Stimulated activated CD8-positive, alpha-beta memory T cell treated with anti-CD3 and anti-CD28 coated beads, Interleukin-4, amount 100 ng/mL, for 24 hours (primary cell): Measurements from ENCODE around the gene GTPBP6.
A peak's percentile ranks its signal among the peaks of the same experiment; 100 is the strongest.

ENCODE experiments used
- DNase-seq: peaks from one replicate; pipeline ENCODE4 v3.0.0-alpha.2; 2020; ENCODE audit warnings: low read depth

The GTPBP6 gene

DNA sequence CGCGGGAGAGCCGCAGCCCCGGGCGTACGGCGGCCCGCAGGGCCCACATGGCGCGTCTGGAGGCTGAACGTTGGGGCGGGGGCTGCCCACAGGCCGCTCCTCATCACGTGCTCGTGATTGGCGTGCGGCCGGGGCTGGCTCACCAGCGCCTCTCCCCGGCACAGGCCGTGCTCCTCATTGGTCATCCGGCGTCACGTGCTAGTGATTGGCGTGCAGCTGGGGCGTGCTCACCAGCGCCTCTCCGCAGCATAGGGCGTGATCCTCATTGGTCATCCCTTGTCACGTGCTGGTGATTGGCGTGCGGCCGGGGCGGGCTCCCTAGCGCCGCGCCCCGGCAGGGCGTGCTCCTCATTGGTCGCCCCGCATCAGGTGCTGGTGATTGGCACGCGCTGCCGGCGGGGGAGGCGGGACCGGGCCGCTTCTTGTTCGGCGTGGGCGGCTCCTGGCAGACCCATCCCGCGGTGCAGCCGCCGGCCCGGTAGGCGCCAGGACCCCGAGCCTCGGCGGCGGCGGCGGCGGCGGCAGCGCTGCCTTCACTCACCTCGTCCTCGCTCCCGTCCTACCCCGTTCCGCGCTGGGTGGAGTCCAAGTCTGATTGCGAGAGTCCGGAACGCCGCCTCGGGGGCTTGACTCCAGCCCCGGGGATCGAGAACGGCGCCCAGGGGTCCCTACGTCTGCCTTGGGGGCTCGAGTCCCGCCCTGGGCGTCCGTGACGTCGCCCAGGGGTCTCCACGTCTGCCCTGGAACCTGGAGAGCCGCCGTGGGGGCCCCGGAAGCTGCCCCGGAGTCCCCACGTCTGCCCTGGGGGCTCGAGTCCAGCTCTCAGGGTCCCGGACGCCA, at the start of gene GTPBP6:
GTPBP6 (minus strand) TSS at position 58 of the 840 bp plus-strand sequence; CDS start at position 49, 9 bp downstream.
- peak; percentile 98 for DNase-seq

DNA sequence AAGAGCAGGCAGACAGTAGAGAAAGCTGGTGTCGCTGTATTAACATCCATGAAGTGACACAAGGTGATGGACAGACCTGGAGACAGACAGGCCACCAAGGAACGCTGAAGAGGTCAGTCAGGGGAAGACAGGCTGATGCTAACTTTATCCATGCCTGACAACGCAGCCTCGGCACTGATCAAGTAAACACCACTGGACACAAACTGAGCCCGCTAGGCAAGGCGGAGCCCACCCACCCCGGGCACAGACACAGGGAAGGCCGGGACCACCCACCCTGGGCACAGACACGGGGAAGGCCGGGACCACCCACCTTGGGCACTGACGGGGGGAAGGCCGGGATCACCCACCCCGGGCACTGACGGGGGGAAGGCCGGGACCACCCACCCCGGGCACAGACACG, 49.3 kb upstream of the GTPBP6 start:
- no peak for DNase-seq

- no peak for DNase-seq
Observed at GRCh38 chrX:367349-367748, 48.8 kb upstream of the GTPBP6 start.

- no peak for DNase-seq
Observed at GRCh38 chrX:363621-364375, 45.2 kb upstream of the GTPBP6 start.

- DNase-seq = no peak
Observed at GRCh38 chrX:362937-363620, 44.5 kb upstream of the GTPBP6 start.

- no peak for DNase-seq
Observed at GRCh38 chrX:362351-362750, 43.8 kb upstream of the GTPBP6 start.

- no peak for DNase-seq
Observed at GRCh38 chrX:361231-362145, 42.9 kb upstream of the GTPBP6 start.

GRCh38 chrX:360496-361150, 42.0 kb upstream of the GTPBP6 start:
- DNase-seq = no peak

DNA sequence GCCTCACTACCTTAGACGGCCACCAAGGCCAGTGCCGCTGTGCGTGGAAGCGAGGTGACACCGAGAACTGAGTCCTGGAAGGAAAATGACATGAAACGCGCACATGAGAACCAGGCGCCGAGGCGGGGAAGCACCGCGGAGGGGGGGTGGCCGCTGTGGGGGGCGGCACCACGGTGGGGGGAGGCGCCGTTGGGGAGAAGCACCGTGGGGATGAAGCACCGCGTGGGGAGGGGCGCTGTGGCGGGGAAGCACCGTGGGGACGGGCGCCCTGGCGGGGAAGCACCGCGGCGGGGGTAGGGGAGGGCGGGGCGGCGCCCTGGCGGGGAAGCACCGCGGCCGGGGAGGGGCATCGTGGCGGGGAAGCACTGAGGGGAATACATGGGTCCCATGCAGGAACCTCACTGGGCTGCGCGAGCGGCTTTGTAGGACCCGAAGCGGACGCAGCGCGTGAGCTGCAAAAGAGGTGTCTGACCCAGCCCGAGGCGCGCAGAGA, 40.1 kb upstream of the GTPBP6 start:
- no peak for DNase-seq

DNA sequence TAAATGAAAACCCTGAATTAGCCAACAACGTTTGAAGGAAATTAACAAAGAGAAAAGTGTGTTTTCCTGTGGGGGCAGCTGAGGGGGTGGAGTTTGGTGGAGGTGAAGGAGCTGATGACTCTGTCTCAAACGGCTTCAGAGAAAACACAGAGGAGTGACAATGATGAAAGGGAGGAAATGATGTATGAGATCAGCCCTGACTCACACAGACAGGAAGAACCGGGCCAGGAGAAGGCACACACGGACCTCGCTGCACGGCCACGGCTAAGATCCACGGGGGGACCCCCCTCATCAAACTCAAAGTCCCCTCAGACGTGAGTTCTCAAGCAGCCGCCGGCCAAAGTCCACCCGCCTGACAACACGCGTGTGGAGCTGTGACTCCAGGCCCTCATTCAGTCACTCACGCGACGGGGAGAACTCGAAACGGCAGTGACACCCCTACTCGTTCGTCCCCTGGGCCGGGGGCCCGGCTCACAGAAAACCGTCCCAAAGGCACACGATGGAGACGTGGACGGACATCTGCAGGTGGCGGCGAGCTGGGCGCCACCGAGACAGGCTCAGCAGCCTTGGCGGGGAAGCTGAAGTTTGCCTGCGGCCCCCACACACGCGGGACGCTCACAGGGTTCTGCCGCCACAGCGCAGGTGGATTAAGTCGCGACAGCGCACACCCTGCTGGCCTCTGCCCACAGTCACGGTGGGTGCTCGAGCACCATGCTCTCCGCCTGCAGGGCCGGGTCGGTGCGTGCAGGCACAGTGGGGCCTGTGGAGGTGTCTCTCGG, 39.3 kb upstream of the GTPBP6 start:
- DNase-seq = no peak

DNA sequence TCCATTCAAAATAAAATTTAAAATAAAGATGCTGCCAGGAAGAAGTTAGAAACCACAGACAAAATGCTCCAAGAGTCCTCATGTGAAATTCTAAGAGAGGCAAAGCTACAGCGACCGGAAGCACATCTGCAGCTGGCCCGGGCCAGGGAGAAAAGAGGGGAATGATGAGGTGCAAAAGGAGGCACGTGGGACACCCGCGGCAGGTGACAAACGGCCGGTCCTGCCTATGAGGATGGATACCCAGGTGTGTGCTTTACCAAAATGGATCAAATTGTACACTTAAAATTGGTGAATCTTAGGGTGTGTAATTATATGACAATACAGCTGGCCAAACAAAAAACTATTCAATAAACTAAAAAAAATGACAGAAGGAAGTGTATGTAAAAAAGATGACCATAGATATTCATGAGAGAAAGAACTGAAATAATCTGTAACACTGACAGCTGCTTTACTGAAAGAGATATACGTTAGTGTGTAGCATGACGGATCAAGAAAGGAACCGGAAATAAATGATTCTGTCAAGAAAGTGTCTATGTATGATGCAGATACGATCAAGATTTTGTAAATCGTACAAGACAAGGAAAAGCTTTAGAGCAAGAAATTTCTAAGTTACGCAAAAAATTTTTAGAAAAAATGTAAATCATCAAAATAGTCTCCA, 38.6 kb upstream of the GTPBP6 start:
- no peak for DNase-seq

DNA sequence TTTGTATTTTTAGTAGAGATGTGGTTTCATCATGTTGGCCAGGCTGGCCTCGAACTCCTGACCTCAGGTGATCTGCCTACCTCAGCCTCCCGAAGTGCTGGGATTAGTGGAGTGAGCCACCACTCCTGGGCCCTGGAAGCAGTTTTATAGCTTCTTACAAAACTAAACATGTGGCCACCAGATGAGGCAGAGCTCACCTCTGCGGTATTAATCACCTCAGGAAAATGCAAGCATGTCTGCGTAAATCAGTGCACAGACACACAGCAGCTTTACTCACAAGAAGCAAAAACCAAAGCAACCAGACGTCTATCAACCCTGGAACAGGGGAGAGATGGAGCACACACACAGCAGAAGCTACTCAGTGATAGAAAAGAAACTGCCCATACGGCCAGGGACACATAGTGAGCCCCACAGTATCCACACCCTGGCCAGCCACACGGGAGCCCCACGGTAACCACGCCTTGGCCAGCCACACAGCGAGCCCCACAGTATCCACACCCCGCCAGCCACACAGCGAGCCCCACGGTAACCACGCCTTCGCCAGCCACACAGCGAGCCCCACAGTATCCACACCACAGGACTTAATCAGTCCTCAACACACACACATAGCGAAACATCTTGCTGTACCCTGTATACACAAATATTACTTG, 37.9 kb upstream of the GTPBP6 start:
- no peak for DNase-seq

DNA sequence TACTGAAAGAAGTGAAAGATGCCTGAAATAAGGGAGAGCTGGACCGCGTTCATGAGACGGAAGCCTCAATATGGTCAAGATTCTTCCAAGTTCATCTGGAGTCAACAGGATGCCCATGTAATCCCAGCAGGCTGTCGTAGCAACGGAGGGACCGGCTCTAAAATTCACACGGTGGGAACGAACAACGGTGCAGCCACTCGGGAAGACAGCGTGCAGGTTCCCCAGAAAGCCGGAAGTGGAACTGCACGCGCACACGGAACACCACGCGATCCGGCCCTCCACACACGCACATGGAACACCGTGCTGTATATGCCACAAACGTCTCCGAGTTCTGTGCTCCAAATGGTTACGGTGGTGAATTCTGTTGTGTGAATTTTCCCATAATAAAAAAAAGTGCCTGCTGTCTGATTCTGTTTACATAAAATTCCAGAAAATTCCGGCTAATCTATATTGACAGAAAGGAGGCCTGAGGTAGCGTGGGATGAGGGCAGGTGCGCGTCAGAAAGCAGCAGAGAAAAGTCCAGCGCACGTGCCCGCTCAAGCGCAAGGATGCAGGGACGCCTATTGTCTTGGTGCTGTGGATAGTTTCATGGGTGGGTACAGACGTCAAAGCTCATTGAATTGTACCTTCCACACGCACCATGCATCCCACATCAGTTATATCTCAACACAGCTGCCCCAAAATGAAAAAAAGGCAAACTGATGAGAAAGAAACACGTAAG, 36.9 kb upstream of the GTPBP6 start:
- DNase-seq = no peak

DNA sequence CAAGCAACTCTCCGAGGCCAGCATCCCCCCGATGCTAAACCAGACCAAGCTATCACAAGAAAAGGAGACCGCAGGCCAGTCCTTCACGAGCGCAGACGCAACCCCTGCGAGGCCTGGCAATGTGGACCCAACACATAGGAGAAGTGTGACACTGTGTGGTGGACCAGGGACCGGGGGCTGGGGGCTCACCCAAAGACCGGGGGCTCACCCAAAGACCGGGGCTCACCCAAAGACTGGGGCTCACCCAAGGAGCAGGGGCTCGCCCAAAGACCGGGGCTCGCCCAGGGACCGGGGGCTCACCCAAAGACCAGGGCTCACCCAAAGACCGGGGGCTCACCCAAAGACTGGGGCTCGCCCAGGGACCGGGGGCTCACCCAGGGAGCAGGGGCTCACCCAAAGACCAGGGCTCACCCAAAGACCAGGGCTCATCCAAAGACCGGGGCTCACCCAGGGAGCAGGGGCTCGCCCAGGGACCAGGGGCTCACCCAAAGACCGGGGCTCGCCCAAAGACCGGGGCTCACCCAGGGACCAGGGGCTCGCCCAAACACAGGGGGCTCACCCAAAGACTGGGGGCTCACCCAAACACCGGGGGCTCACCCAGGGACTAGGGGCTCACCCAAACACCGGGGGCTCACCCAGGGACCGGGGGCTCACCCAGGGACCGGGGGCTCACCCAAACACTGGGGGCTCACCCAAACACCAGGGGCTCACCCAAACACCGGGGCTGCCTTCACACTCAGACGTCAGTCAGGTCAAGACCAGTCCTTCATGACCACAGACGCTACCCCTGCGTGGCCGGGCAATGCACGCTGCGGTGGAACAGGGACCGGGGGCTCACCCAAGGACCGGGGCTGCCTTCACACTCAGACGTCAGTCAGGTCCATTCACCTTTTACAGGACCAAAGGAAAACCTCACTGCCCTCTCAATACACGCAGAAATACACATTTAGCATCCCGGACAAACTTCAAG, 35.3 kb upstream of the GTPBP6 start:
- DNase-seq = no peak

- DNase-seq = no peak
Observed at GRCh38 chrX:352582-353314, 34.2 kb upstream of the GTPBP6 start.

- DNase-seq = no peak
Observed at GRCh38 chrX:352181-352580, 33.6 kb upstream of the GTPBP6 start.
